Adrenal gland (tissue), 12 donors: ENCODE data around the gene TMEM35B. TPM values are rescaled to one million over a fixed set of nuclear protein-coding genes. Genes with fewer than 3 reads are reported as not detected.

ENCODE experiments used
- DNase-seq, 7 donors: peaks; one replicate each; pipeline ENCODE4 v3.0.0-alpha.2; 2019 to 2020
- H3K27ac ChIP-seq, 5 donors: fragments of 200-600 bp; sonication (generic) in 4 of 5; 1 replicate in 3 of 5; 2 replicates in 2 of 5; pipeline versions ENCODE4 v1.5.1 to v1.8.0; 2016 to 2020; ENCODE audit warnings: mild to moderate bottlenecking in 1 of 5
- H3K27me3 ChIP-seq: fragments of 200-600 bp; 2 replicates; pipeline ENCODE4 v1.8.0; 2021
- H3K36me3 ChIP-seq, 2 donors: fragments of 200-600 bp; replicated peaks in 1 of 2; 1 replicate in 1 of 2; 2 replicates in 1 of 2; pipeline versions ENCODE4 v1.5.1 to v1.8.0; 2018 to 2022
- H3K4me1 ChIP-seq, 2 donors: fragments of 200-600 bp; replicated peaks in 1 of 2; 1 replicate in 1 of 2; 2 replicates in 1 of 2; pipeline versions ENCODE4 v1.5.1 to v1.8.0; 2018 to 2021
- H3K4me3 ChIP-seq, 4 donors: fragments of 200-600 bp; sonication (generic) in 3 of 4; one replicate each; pipeline ENCODE4 v1.5.1; 2016 to 2018
- H3K9me3 ChIP-seq, 3 donors: fragments of 200-600 bp; sonication (generic) in 1 of 3; replicated peaks in 1 of 3; 1 replicate in 2 of 3; 2 replicates in 1 of 3; pipeline versions ENCODE4 v1.5.1 to v1.8.0; 2016 to 2021
- POLR2A ChIP-seq, 2 donors: fragments of 450-650 bp; IDR thresholded peaks; one replicate each; pipeline ENCODE4 v1.6.1; 2017; ENCODE audit warnings: antibody characterized with exemption in 2 of 2, mild to moderate bottlenecking in 2 of 2, moderate library complexity in 1 of 2
- WGBS, 4 donors: extraction: QIAGEN DNeasy Blood & Tissue Kit in 2 of 4; methylation state at CpG; one replicate each; pipeline versions ENCODE4 v1.1.5 to v1.1.7; 2013 to 2017; 5-methylcytosine and 5-hydroxymethylcytosine counted together
- intact Hi-C, 2 donors: fragments of 100-400 bp; cut with DNase I; formaldehyde crosslinking; loops; one replicate each; pipeline versions ENCODE4 v1.14.1 to v1.15.0; 2022 to 2023
- polyA plus RNA-seq, 3 donors: library from polyadenylated mRNA; stranded (reverse); fragments of 200-250 nt in 2 of 3; fragments of 350-450 nt in 1 of 3; fragmentation: Illumina TruSeq in 1 of 3; extraction: RNeasy Lipid Tissue Mini Kit (QIAGEN cat#74804) in 1 of 3; gene quantifications; one replicate each; pipeline ENCODE4 v1.2.3, GENCODE V29; 2013 to 2014
- total RNA-seq, 9 donors: library from RNA; depleted of rRNA in 4 of 9; stranded (reverse); fragments of >200 nt in 4 of 9; fragments of 120-200 nt in 1 of 9; fragmentation: NEBNext Ultra II Directional in 1 of 9; extraction: Animal tissue kit (Norgen Biotek cat#: 25700) in 1 of 9; gene quantifications; one replicate each; pipeline versions ENCODE4 v1.1.0 to v1.2.4, GENCODE V29; 2013 to 2023
- TF ChIP-seq, protein P1 (sequence below), 6 experiments: fragments of 450-650 bp in 4 of 6; fragments of 200-600 bp in 2 of 6; sonication (generic) in 1 of 6; IDR thresholded peaks; 1 replicate in 5 of 6; 2 replicates in 1 of 6; pipeline versions ENCODE4 v1.5.1 to v1.8.0; 2016 to 2021; ENCODE audit warnings: antibody characterized with exemption in 6 of 6, mild to moderate bottlenecking in 2 of 6, moderate library complexity in 1 of 6
- donor health status: healthy with polysubstance abuse.
- donor health status: Bipolar disorder and iron deficiency.
- donor health status: DM: yes; HTN: yes; CAD: no.
- donor health status: DM: no; HTN: no; CAD: no.
- donor health status: DM: no; HTN: no; CAD: no.
- donor health status: DM: yes; HTN: yes; CAD: no.

Gene TMEM35B
- total and polyA plus RNA-seq, 12 donors = 17.1 to 88.9 (median 44.3) TPM

GRCh38 chr1:35016406-35016805 lies 31.3 kb upstream of the TMEM35B start:
- intact Hi-C loops = no loop called here
- no peak overlapping the region for H3K4me3 ChIP-seq
- TF ChIP-seq POLR2A (IDR thresholded peaks at IDR 0.05) = no peak
- TF ChIP-seq, protein P1, sequence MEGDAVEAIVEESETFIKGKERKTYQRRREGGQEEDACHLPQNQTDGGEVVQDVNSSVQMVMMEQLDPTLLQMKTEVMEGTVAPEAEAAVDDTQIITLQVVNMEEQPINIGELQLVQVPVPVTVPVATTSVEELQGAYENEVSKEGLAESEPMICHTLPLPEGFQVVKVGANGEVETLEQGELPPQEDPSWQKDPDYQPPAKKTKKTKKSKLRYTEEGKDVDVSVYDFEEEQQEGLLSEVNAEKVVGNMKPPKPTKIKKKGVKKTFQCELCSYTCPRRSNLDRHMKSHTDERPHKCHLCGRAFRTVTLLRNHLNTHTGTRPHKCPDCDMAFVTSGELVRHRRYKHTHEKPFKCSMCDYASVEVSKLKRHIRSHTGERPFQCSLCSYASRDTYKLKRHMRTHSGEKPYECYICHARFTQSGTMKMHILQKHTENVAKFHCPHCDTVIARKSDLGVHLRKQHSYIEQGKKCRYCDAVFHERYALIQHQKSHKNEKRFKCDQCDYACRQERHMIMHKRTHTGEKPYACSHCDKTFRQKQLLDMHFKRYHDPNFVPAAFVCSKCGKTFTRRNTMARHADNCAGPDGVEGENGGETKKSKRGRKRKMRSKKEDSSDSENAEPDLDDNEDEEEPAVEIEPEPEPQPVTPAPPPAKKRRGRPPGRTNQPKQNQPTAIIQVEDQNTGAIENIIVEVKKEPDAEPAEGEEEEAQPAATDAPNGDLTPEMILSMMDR (IDR thresholded peaks at IDR 0.05) = no peak
- DNase-seq = no peak
- peaks cover 0 to 62% of the 10 kb centered on the region in 2 donors for H3K36me3 ChIP-seq
- H3K4me1 ChIP-seq = no peaks in the 10 kb centered on the region
- H3K9me3 ChIP-seq = no peaks in the 10 kb centered on the region
- no peaks in the 10 kb centered on the region for H3K27me3 ChIP-seq
- H3K27ac ChIP-seq = no peak overlapping the region

GRCh38 chr1:35014486-35014885 lies 29.3 kb upstream of the TMEM35B start:
- peaks cover 0 to 76% of the 10 kb centered on the region in 2 donors for H3K36me3 ChIP-seq
- no peak overlapping the region for H3K27ac ChIP-seq
- no peak overlapping the region for H3K4me3 ChIP-seq
- no peaks in the 10 kb centered on the region for H3K9me3 ChIP-seq
- DNase-seq = no peak
- WGBS, 4 donors = 85 to 93% (median 88%) methylated on average over 2 of the region's 2 CpGs
- H3K4me1 ChIP-seq = no peaks in the 10 kb centered on the region
- no peaks in the 10 kb centered on the region for H3K27me3 ChIP-seq
- TF ChIP-seq, protein P1 (IDR thresholded peaks at IDR 0.05) = no peak
- no peak for TF ChIP-seq POLR2A (IDR thresholded peaks at IDR 0.05)
- intact Hi-C loops = no loop called here

GRCh38 chr1:35005711-35006110 lies 20.6 kb upstream of the TMEM35B start:
- no peak for DNase-seq
- 93 to 97% (median 96%) methylated on average over 3 of the region's 3 CpGs for WGBS, 4 donors
- H3K4me1 ChIP-seq = no peaks in the 10 kb centered on the region
- no peak for TF ChIP-seq POLR2A (IDR thresholded peaks at IDR 0.05)
- H3K27me3 ChIP-seq = no peaks in the 10 kb centered on the region
- H3K4me3 ChIP-seq = no peak overlapping the region
- H3K27ac ChIP-seq = no peak overlapping the region
- intact Hi-C loops = no loop called here
- no peaks in the 10 kb centered on the region for H3K9me3 ChIP-seq
- peaks cover 0 to 66% of the 10 kb centered on the region in 2 donors for H3K36me3 ChIP-seq

GRCh38 chr1:35001743-35002142 lies 16.6 kb upstream of the TMEM35B start:
- no peaks in the 10 kb centered on the region for H3K27me3 ChIP-seq
- TF ChIP-seq, protein P1 (IDR thresholded peaks at IDR 0.05) = no peak
- no peak for TF ChIP-seq POLR2A (IDR thresholded peaks at IDR 0.05)
- no peaks in the 10 kb centered on the region for H3K4me1 ChIP-seq
- 68 to 81% (median 73%) methylated on average over 3 of the region's 3 CpGs for WGBS, 4 donors
- peaks cover 0 to 40% of the 10 kb centered on the region in 2 donors for H3K36me3 ChIP-seq
- H3K27ac ChIP-seq = no peak overlapping the region
- H3K4me3 ChIP-seq = no peak overlapping the region
- H3K9me3 ChIP-seq = no peaks in the 10 kb centered on the region
- intact Hi-C loops = no loop called here
- DNase-seq = no peak

DNA sequence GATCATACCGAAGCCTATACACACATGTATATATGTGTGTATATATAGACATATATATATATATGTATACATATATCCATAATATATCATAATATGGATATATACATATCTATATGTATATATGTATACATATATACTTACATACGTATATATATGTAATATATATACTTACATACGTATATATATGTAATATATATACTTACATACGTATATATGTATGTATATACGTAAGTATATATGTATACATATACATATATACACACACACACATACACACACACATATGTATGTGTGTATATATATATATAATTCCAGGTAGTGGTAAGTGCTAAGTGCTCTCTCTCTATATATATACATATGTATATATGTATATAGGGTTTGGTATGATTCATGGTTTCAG lies 9.7 kb upstream of the TMEM35B start:
- Histone ChIP-seq H3K36me3 (peaks cover 0 to 7% of the 10 kb centered on the region in 2 donors), H3K27ac (no peak overlapping the region), H3K4me1 (no peaks in the 10 kb centered on the region), H3K9me3 (no peaks in the 10 kb centered on the region), H3K27me3 (no peaks in the 10 kb centered on the region), H3K4me3 (no peak overlapping the region)
- no peak for TF ChIP-seq POLR2A (IDR thresholded peaks at IDR 0.05)
- TF ChIP-seq, protein P1 (IDR thresholded peaks at IDR 0.05) = no peak
- 85 to 90% (median 89%) methylated on average over 5 of the region's 5 CpGs for WGBS, 4 donors
- DNase-seq = no peak
- intact Hi-C loops = no loop called here
